PC-9 (cell line): Measurements from ENCODE around the gene GALNT1. TPM values are rescaled to one million over a fixed set of nuclear protein-coding genes. Genes with fewer than 3 reads are reported as not detected.

Experiments
- BruUV-seq: library from RNA; stranded (reverse); fragments of 400-500 nt; replicated peaks from 2 replicates; lab custom pipeline; 2021; lab: Mats Ljungman, UMichigan
- CTCF ChIA-PET: fragments of 300-600 bp; sonication (Branson Sonifier 250); formaldehyde crosslinking; loops from one replicate; lab custom pipeline; 2022; ENCODE audit warnings: antibody characterized with exemption; lab: Charles Lee
- POLR2A ChIA-PET: fragments of 300-600 bp; sonication (Branson Sonifier 250); formaldehyde crosslinking; loops from one replicate; lab custom pipeline; 2022; ENCODE audit warnings: antibody characterized with exemption; ENCODE audit not compliant: unreplicated experiment; lab: Charles Lee
- DNase-seq, 2 experiments: peaks; one replicate each; pipeline versions ENCODE4 v3.0.0 to v3.0.0-alpha.2; 2015 to 2022; ENCODE audit warnings: mixed read lengths in 1 of 2
- H2AFZ ChIP-seq: fragments of 200-600 bp; sonication (generic); 2 replicates; pipeline ENCODE4 v1.8.1; 2017; ENCODE audit warnings: antibody characterized with exemption
- H3F3A ChIP-seq: fragments of 200-600 bp; sonication (generic); 2 replicates; pipeline ENCODE4 v1.8.1; 2017; ENCODE audit warnings: antibody characterized with exemption, mild to moderate bottlenecking, low read depth; ENCODE audit not compliant: insufficient read depth
- H3K27ac ChIP-seq: fragments of 200-600 bp; sonication (generic); 2 replicates; pipeline ENCODE4 v1.6.1; 2016; ENCODE audit warnings: mixed run types
- H3K27me3 ChIP-seq: fragments of 200-600 bp; sonication (generic); 2 replicates; pipeline ENCODE4 v1.6.1; 2016; ENCODE audit warnings: low read depth, mixed run types; ENCODE audit not compliant: insufficient read depth
- H3K36me3 ChIP-seq: fragments of 200-600 bp; sonication (generic); 2 replicates; pipeline ENCODE4 v1.6.1; 2016; ENCODE audit warnings: low read depth, mixed run types
- H3K4me1 ChIP-seq: fragments of 200-600 bp; sonication (generic); replicated peaks from 2 replicates; pipeline ENCODE4 v1.6.1; 2016; ENCODE audit warnings: mixed run types; ENCODE audit not compliant: insufficient read depth
- H3K4me2 ChIP-seq: fragments of 200-600 bp; sonication (generic); 2 replicates; pipeline ENCODE4 v1.6.1; 2017; ENCODE audit warnings: mixed run types
- H3K4me3 ChIP-seq: fragments of 200-600 bp; sonication (generic); 2 replicates; pipeline ENCODE4 v1.6.1; 2016; ENCODE audit warnings: mixed run types
- H3K79me2 ChIP-seq: fragments of 200-600 bp; sonication (generic); 2 replicates; pipeline ENCODE4 v1.6.1; 2017; ENCODE audit warnings: low read depth, mixed run types
- H3K9me2 ChIP-seq: fragments of 200-600 bp; sonication (generic); 2 replicates; pipeline ENCODE4 v1.8.1; 2017; ENCODE audit warnings: mild to moderate bottlenecking; ENCODE audit not compliant: insufficient read depth
- H3K9me3 ChIP-seq: fragments of 200-600 bp; sonication (generic); 2 replicates; pipeline ENCODE4 v1.8.1; 2016; ENCODE audit warnings: low read depth; ENCODE audit not compliant: insufficient read depth
- H4K20me1 ChIP-seq: fragments of 200-600 bp; sonication (generic); 2 replicates; pipeline ENCODE4 v1.8.1; 2017; ENCODE audit not compliant: insufficient read depth
- EZH2 ChIP-seq: fragments of 200-600 bp; sonication (generic); IDR thresholded peaks from 2 replicates; pipeline ENCODE4 v1.8.0; 2017; ENCODE audit warnings: antibody characterized with exemption, low read depth
- intact Hi-C: fragments of 100-400 bp; cut with micrococcal nuclease; formaldehyde crosslinking; loops from one replicate; pipeline ENCODE4 v1.10.0; 2022; ENCODE audit not compliant: unreplicated experiment
- total RNA-seq: library from RNA; stranded (reverse); gene quantifications from 2 replicates; pipeline ENCODE4 v1.2.3, GENCODE V29; 2021
- TF ChIP-seq, protein P1 (sequence below): fragments of 200-600 bp; sonication (generic); conservative IDR thresholded peaks from 2 replicates; pipeline ENCODE4 v1.6.1; 2017; ENCODE audit warnings: mixed run types, antibody characterized with exemption, mild to moderate bottlenecking, moderate library complexity

GALNT1 gene
- total RNA-seq, 1 experiment from 2014 or later = 88.9 TPM

DNA sequence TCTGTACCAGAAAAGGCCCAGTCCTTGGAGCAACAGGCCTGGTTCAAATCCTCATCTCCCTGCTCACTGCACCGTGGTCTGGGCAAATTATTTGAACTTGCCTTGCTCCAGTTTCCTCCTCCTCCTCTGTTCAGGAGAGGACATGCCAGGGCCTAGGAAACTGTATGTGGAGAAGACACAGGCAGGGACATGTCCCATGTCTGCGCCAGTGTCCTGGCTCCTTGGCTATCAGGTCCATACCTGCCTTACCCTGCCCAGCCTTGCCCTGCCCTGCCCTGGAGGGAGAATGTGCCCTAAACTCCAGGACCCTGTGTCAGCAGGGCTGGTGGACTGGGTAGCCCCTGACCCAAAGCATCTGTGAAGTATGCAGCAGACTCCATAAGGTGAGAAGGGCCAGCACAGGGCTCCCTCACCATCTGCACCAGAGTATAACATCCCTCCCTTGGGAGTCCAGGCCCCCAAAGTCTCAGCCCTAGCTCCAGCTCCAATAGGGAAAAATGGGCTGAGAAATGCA, 165.3 kb downstream of the GALNT1 start:
- intact Hi-C loops = no loop called here
- H3K36me3 ChIP-seq = no peaks in the 10 kb centered on the region
- DNase-seq = no peak
- no peaks in the 10 kb centered on the region for H3K4me1 ChIP-seq
- BruUV-seq = no TSS peak
- H3K4me2 ChIP-seq = no peak overlapping the region
- TF ChIP-seq EZH2 = no peak
- TF ChIP-seq, protein P1, sequence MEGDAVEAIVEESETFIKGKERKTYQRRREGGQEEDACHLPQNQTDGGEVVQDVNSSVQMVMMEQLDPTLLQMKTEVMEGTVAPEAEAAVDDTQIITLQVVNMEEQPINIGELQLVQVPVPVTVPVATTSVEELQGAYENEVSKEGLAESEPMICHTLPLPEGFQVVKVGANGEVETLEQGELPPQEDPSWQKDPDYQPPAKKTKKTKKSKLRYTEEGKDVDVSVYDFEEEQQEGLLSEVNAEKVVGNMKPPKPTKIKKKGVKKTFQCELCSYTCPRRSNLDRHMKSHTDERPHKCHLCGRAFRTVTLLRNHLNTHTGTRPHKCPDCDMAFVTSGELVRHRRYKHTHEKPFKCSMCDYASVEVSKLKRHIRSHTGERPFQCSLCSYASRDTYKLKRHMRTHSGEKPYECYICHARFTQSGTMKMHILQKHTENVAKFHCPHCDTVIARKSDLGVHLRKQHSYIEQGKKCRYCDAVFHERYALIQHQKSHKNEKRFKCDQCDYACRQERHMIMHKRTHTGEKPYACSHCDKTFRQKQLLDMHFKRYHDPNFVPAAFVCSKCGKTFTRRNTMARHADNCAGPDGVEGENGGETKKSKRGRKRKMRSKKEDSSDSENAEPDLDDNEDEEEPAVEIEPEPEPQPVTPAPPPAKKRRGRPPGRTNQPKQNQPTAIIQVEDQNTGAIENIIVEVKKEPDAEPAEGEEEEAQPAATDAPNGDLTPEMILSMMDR = no peak
- H3K9me2 ChIP-seq = no peaks in the 10 kb centered on the region
- no peak overlapping the region for H2AFZ ChIP-seq
- no peak overlapping the region for H3K27ac ChIP-seq
- H3F3A ChIP-seq = no peaks in the 10 kb centered on the region
- no peaks in the 10 kb centered on the region for H3K9me3 ChIP-seq
- no peaks in the 10 kb centered on the region for H3K27me3 ChIP-seq
- H3K4me3 ChIP-seq = no peak overlapping the region
- H4K20me1 ChIP-seq = no peaks in the 10 kb centered on the region
- CTCF ChIA-PET = no interaction called here
- POLR2A ChIA-PET = no interaction called here
- no peaks in the 10 kb centered on the region for H3K79me2 ChIP-seq

DNA sequence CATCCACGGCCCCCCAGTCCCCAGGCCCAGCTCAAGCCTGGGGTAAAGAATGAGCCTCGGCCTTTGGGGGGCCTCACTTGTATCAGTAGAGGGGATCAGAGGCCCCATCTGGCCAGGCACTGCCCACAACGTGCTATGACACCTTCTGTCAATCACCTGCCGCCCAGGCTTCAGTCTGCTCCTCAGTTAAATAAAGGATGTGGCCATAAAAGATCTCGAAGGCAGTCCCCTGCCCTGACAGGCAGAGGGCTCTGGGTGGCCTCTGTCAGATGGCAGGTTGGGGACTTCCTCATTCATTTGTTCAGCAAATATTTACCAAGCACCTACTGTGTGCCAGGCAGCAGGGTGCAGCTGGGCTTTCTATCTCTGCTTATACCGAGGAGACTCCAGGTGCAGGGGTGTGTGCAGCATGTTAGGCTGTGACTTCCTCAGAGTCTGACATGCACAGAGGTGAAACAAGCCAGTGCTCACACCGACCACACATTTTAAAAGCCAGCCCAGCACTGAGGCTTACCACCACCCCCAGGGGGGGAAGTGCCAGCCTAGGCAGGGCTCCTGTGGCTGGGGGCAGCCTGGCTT, 166.4 kb downstream of the GALNT1 start:
- H3K4me1 ChIP-seq = no peaks in the 10 kb centered on the region
- no peak for DNase-seq
- H2AFZ ChIP-seq = no peak overlapping the region
- H3F3A ChIP-seq = no peaks in the 10 kb centered on the region
- no peak overlapping the region for H3K4me2 ChIP-seq
- H3K4me3 ChIP-seq = no peak overlapping the region
- intact Hi-C loops = no loop called here
- BruUV-seq = no TSS peak
- H3K79me2 ChIP-seq = no peaks in the 10 kb centered on the region
- H4K20me1 ChIP-seq = no peaks in the 10 kb centered on the region
- no peaks in the 10 kb centered on the region for H3K9me2 ChIP-seq
- no peak overlapping the region for H3K27ac ChIP-seq
- H3K36me3 ChIP-seq = no peaks in the 10 kb centered on the region
- ChIA-PET POLR2A (no interaction called here), CTCF (no interaction called here)
- TF ChIP-seq, protein P1 = no peak
- no peak for TF ChIP-seq EZH2
- H3K27me3 ChIP-seq = no peaks in the 10 kb centered on the region
- H3K9me3 ChIP-seq = no peaks in the 10 kb centered on the region

GRCh38 chr18:35749701-35750100, 168.2 kb downstream of the GALNT1 start:
- Histone ChIP-seq H3F3A (no peaks in the 10 kb centered on the region), H3K4me3 (no peak overlapping the region), H3K4me2 (no peak overlapping the region), H3K27ac (no peak overlapping the region), H4K20me1 (no peaks in the 10 kb centered on the region), H2AFZ (no peak overlapping the region), H3K4me1 (no peaks in the 10 kb centered on the region), H3K9me2 (no peaks in the 10 kb centered on the region), H3K36me3 (no peaks in the 10 kb centered on the region), H3K9me3 (no peaks in the 10 kb centered on the region), H3K27me3 (no peaks in the 10 kb centered on the region), H3K79me2 (no peaks in the 10 kb centered on the region)
- intact Hi-C loops = loop anchor here (5.0 kb wide), 1 partner anchor 188 kb away; no protein-coding TSS in a partner anchor
- BruUV-seq = no TSS peak
- TF ChIP-seq EZH2 = no peak
- TF ChIP-seq, protein P1 = no peak
- DNase-seq = peak; percentile 37 to 51
- POLR2A ChIA-PET = interaction anchor here (0.8 kb wide), 1 partner anchor 518 kb away, joined by 4 read pairs; no protein-coding TSS in a partner anchor
- CTCF ChIA-PET = no interaction called here
